GM19468 (cell line): ENCODE data around the gene NKAIN2.
"Not testable (repeated sequence)": the region's sequence is repeated elsewhere in the genome, so short reads cannot be mapped to it uniquely, and the experiment has no call there.

Experiments
- ATAC-seq: cut with Tn5 transposase; IDR thresholded peaks from one replicate; pipeline ENCODE4 v1.9.1; 2021; ENCODE audit warnings: mild to moderate bottlenecking, moderate library complexity, moderate number of reproducible peaks; ENCODE audit not compliant: unreplicated experiment; ENCODE audit errors: extremely low read depth

Gene NKAIN2

DNA sequence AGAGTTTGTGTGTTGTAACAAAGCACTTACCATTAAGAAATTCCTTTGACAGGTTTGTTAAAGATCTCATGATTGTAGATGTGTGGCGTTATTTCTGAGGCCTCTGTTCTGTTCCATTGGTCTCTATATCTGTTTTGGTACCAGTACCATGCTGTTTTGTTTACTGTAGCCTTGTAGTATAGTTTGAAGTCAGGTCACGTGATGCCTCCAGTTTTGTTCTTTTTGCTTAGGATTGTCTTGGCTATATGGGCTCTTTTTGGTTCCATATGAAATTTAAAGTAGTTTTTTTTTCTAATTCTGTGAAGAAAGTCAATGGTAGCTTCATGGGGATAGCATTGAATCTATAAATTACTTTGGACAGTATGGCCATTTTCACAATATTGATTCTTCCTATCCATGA is 660.9 kb downstream of the NKAIN2 start:
- ATAC-seq = not testable (repeated sequence)

DNA sequence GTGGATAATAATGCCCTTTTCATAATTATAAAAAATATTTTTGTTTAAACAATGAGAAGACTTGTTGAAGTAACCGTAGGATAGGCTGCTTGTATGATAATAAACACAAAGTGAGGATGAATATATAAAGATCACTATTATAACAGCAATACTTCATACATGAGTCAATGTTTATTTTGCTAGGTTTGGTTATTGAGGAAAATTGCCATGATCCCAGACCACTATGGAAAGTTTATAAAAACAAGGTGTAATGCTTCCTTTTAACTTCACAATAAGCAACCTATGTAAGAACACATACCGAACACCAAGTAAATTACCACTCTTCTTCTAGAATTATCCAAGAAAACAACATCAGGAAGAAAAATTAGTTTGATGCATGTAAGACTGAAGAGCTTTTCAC is 663.3 kb downstream of the NKAIN2 start:
- ATAC-seq = no peak

DNA sequence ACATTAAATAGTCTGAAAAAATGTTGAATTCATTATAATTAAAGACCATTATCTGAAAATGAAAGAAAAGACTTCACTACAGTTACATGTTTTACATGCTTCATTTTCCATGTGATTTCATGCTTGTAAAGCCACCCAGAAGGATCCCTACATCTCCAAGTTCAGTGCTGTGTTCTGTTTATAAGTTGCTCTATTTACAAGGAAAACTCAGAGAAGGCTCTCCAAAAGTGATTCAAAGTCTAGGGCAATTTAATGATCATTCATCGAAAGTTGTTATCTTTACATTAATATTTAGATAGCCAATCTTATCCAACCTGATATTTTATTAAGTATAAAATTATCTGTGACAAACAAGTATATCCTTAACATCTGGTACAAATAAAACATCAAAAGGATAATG is 663.7 kb downstream of the NKAIN2 start:
- no peak for ATAC-seq

DNA sequence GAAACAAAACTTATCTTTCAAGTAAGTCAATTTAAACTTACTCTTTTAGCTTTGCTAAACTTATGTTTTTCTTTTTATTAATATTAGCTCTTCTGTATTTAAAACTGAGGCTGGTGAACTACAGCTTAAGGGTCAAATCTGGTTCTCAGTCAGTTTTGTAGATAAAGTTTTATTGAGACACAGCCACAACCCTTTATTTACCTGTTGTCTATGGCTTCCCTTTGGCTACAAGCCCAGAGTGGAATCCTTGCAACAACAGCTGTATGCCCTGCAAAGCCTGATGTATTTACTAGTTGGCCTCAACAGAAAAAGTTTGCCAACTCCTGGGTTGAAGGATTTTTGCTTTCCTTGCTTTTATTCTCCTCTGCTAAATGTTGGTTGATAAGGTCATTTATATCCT is 667.1 kb downstream of the NKAIN2 start:
- ATAC-seq = no peak

DNA sequence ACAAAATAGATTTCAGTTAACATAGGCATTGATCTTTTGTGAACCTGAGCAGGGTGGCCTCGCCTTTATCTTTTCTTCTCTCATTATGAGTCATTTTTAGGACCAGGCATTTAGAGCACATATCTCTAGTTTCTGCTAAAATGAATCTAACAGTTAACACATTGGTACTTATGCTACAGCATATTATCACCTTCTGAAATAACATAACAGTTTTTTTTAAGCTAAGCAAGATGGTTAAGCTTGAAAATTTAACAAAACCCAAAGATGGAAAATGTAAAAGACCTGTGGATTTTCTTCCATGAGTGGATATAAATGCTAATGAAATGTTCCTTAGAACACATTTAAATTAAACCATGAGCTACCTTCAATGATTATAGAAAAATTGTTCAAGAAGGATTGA is 671.5 kb downstream of the NKAIN2 start:
- ATAC-seq = no peak

DNA sequence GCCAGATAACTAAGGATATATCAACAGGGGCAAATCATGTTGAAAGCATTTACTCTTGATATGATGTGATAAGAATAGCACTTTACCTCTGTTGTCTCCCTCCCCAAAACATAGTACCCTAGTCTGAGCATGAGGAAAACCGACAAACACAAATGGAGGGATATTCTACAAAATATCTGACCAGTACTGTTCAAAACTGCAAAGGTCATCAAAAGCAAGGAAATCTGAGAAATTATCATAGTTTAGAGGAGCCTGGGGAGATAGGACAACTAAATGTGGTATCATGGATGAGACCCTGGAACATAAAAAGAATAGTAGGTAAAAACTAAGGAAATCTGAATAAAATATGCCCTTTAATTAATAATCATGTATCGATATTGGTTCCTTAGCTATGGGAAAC is 675.2 kb downstream of the NKAIN2 start:
- ATAC-seq = no peak

DNA sequence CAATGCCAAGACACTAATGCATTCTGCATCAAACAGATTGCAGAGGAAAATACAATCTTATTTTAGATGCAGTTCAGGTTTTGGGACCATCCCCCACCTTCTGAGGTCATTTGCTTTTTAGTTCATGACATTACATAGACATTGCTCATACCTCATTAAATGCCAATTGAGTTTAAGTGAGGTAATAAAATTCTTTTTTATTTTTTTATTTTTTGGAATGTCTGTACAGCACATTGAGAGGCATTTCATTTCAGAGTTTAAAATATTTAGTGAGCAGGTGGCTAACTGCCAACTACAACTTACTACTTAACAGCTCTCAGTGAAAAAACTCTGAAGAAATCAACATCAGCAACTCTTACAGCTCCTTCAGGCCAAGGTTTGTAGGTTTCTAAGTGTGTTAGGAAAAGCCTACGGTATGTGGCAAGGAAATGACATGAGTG is 676.3 kb downstream of the NKAIN2 start:
- no peak for ATAC-seq

DNA sequence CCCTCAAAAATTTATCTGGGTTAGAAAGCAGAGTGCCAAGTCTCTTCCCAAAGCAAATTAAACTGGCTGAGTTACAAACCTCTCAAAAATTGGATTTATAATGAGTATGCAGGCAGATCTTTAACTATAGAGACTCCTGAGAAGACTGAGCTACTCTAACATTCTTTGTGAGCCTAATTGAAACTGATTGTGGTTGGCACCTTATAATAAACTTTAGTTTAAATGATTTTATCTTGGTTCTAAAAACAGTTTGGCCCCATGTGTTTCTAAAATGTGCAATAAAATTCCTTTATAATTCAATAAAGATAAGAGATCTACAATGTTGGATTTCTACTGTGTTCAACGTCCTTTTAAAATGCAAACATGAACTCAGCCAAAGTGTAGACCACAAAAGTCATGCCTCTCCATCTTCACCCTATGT is 678.4 kb downstream of the NKAIN2 start:
- no peak for ATAC-seq

DNA sequence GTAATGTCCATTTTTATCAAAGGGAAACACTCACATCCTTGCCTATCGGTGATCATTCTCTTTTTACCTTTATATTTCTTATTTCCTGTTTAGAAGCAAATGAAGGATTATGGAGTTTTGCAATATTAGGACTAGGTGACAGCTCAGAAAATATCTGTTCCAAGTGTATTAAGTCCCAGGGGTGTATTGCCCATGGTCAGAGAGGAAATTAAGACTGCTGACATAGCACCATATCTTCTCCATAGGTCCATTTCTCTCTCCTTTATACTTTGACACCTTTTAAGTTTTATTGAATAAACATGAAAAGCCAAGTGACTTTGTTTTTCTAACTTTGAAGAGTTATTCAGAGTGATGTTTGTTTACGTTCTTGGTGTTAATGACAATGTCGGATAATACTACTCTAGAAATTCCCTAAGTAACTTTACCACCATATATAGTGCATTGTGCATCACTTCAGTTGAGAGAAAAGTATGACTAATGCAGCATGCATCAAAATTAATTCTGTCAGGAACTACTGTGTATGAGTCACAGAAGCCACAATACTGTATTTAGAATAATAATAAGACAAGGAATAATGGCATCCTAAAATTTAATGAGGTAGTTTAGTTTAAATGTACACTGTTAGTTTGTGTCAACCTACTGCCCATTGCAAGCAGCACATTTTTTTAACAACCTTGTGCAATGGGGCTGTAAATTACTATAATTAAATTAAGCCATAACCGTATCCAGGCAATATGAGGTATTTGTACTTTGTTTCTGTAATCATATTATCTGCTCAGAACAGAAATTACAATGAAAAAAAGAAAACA is 684.2 kb downstream of the NKAIN2 start:
- ATAC-seq = no peak

DNA sequence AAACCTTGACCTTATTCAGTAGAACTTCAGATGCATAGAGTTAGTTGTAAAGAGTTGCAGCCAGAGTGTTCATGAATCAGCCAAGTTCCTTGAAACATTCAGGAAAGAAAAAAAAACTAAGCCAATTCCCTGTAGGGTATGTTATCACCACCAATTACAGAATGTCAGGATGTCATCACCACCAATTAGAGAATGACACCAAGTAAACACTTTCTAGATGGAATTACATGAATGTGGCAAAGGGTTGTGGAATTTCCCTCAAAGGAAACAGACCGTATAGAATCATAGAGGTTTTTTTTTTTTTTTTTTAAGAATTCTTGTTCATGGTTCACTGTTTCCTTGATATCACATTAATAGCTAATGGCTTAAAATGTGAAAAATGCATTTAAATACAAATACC is 686.5 kb downstream of the NKAIN2 start:
- ATAC-seq = no peak

DNA sequence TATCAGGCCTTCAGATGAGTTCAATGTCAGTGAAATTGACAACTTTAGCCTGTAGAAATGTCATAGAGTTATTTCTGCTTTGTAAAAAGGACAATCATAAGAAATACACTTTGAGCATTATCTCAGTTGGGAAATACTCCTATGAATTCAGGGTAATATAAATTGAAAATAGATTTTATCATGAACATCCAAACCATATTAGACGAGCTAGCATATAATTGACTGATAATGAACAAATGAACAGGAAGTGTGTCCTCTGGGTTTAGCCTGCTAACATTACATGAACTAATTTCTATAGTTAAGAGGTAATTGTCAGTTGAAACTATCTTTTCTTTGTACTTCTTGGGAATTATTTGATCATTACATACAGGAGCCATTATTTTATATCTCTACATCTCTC is 689.6 kb downstream of the NKAIN2 start:
- no peak for ATAC-seq

DNA sequence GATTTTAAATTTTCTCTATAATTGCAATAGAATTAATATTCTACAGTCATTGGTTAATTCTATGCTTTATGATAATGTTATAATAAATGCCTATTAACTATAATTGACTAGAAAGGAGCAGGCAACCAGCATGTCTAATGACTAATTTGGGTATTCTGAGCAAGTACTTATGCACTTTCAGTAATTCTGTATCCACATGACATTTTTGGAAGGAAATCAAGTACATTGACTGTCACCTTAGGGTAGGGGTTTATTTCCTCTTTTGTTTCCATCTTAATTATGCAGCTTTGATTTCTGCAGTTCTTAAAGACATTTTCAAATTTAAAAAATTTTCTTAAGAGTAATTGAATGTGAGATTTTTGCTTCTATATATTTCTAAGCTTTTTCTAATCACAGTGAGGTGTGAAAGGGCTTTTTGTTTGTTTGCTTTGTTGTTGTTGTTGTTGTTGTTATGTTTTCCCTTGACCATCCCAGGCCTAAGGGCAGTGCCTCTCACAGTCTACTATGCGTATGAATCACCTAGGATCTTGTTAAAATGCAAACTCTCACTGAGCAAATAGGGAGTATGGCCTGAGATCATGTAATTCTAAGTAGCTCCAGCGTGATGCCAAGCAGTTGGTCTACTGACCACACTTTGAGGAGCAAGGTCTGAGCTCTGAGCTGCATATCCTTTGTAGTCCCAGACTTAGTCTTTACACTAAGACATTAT is 691.4 kb downstream of the NKAIN2 start:
- no peak for ATAC-seq

DNA sequence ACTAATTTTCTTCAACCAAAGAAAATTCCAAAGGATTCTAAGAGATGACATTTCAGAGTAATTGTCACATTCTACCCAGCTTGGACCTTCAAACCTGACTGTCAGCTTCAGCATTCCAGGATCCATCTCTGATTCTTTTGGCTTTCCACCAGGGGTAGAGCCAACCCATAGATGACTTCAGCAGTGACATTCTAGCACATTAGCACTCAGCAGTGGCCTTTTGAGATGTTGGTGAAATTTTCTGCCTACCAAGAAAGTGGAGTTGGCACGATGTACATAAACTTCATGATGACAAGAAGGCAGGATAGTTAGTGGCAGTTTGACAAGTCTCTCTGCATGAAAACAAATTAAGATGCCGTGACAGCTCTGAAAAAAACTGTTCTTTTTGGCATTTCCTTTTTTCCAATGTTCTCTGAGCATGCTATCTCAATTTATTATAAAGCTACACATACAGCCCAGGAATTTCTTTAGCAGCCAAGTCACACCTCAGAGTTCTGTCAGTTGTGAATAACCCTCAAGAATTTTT is 692.1 kb downstream of the NKAIN2 start:
- no peak for ATAC-seq

DNA sequence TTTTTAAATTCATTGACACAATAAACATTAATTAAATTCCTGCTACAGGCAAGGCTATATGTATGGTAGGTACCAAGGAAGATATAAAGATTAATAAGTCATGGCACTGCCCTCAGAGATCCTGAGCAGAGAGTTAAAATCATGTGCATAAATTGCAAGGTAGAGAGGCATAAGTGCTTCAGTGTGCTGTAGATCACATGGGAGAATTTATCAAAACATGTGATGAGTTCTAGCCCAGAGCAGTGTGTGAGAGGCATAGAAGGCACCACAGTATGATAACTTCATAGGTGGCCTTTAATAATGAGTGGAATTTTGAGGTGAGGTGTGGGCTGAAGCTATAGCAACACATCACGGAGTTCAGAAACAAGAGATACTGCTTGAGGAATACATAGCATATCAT is 692.7 kb downstream of the NKAIN2 start:
- no peak for ATAC-seq

DNA sequence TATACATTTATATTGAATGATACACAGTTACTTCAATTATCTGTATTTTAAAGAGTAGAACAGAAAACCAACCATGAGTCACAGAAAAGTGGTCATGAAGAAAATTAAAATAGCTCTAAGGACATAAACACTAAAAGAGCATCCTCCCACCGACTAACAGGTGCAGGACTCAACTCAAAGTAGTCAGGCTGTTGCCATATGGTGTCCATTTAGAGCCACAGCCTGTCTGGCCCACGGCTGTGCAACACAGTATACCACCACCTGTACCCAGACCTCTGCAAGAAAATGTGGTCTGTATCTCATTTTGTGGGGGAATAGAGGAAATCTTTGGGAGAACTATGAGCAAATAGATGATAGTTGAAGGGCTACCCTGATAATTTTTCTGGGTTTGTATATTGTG is 708.8 kb downstream of the NKAIN2 start:
- no peak for ATAC-seq

DNA sequence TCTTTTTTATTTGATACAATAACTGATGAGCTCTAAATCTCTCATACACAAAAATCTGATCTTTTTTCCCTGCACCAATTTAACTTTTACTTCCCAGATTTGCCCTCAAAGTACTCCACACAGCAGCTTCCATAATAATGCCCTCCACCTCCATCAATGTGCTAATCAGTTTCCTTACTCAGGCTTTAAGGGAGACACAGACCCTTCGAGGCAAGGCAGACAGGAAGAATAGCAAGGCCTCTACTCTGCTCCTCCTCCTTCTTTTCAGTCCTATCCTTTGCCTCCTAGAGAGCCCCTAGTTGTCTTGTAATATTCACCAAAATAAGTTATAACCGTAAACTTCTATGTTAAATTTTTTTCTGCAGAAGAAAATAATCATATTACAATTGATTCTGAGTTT is 713.7 kb downstream of the NKAIN2 start:
- ATAC-seq = no peak

DNA sequence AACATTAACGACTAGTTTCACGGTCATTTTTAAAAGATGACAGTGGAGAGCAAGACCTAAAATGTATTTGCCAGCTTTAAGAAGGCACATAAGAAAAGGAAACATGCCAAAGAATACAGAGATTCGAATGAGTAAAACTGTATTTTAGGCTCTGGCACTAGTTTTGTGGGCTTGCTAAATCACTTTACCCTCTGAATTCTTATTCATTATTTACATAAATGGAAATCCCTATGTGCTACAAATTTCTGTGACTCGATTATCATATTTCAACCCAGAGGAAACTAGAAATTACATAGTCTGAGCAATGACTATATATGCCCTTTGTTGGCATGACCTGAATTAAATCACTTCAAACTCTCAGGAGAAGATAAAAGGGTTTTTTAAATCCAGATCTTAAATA is 716.8 kb downstream of the NKAIN2 start:
- no peak for ATAC-seq

DNA sequence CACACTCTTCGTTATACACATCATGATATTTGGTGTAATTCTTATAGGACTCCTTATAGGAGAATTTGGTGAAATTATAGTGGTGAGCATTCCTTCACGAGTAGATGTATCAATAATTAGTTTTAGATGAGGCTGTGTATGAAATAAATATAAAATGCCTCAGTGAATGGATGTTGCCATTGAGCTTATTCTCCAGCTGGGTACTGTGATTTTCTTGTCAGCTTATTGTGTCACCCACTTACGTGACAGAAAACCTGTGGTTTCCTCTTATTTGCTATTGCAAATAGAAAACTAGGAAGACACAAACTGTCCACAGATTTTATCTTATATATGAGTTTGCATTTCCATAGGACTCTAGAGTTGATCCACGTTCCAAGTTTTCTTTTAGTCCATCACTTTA is 718.7 kb downstream of the NKAIN2 start:
- no peak for ATAC-seq

DNA sequence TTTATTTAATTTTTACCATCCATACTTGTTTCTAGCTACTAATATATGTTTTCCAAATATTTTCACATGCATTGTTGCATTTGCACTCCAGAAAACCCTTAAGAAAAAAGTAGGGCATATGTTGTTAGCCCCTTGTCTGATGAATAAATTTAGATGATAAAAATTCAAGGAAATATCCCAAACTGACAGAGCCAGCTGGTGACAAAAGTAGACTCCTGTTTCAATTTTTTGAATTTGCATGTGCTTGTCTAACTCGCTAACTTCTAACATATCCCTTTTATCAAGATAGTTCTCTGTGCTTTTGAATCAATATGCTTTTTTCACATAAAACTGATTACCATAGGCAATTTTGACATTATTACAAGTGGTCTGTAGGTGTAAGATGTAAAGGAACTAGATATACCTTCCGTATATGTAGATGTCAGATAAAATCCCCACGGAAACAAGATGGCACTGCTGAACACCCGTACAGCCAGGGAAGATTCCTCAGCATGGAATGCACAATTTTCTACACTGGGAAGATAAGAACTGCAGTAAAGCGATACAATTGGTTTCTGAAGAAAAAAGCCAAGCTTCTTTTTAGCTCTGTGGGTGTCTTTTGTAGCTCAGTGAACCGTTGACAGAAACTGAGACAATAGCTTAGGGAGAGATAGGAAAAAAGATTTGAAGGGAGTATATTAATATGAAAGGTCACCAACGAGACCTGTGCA is 721.0 kb downstream of the NKAIN2 start:
- no peak for ATAC-seq

DNA sequence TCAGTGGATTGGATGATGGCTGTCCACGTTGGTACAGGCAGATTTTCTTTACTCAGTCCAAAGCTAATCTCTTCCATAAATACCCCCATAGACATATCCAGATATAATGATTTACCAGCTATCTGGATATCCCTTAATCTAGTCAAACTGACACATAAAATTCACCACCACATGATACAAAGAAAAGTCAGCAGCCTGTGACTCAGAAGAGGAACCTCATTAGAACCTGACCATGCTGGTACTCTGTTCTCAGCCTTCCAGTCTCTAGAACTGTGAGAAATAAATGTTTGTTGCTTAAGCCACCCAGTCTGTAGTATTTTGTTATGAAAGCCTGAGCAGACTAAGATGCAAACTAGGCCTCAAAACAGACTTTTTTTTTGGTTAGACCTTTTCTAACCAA is 727.3 kb downstream of the NKAIN2 start:
- ATAC-seq = no peak

DNA sequence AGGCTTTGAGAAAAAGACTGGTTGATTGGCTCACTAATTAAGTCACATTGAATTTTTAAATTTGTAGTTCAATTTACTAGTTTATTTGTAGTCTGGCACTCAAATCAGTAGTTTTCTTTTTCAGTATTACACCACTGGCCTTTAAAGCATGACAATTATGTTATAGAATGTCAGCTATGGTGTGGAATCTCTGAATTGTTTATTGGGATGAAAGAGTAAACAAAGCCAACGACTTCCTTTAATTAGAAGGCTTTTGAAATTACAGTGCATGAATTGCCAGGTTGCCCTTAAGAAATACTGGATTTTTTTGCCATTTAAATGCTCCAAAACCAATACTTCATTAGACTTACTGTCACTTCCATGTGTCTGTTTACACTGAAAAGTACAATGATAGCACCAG is 731.6 kb downstream of the NKAIN2 start:
- ATAC-seq = no peak
